T-helper 2 cell (primary cell): ENCODE results near the gene VANGL1.

Source experiments
- DNase-seq, 5 experiments: peaks; one replicate each; pipeline versions ENCODE4 v3.0.0 to v3.0.0-alpha.2; 2012 to 2022

The VANGL1 gene

DNA sequence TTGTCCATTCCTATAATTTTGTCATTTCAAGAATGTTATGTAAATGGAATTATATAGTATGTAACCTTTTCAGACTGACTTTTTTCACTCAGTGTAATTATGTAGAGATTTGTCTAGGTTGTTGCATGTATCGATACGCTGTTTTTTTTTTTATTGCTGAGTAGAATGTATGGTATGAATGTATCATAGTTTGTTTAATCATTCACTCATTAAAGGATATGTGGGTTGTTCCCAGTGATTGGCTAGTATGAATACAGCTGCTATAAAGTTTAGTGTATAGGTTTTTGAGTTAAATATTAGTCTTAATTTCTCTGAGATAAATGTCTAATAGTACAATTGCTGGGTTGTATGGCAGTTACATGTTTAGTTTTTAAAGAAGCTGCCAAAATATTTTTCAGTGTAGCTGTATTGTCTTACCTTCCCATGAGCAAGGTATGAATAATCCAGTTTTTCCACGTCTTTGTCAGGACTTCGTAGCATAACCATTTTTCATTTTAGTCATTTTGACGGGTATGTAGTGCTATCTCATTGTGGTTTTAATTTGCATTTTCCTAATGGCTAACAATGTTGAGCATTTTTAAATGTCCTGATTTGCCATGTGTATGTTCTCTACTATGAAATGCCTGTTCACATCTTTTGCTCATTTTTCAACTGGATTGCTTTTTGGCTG is 104.4 kb downstream of the VANGL1 start:
- no peak for DNase-seq
